ENCODE measurements around the gene TBX18. TPM values are rescaled to one million over a fixed set of nuclear protein-coding genes. Genes with fewer than 3 reads are reported as not detected.
A peak's percentile ranks its signal among the peaks of the same experiment; 100 is the strongest.

The TBX18 gene
- total and polyA plus RNA-seq, 9 of the 15 experiments (the other 6 are each of a cell fraction or from before 2014, with no cell fraction given): 4.0 to 36.1 (median 20.7) TPM

DNA sequence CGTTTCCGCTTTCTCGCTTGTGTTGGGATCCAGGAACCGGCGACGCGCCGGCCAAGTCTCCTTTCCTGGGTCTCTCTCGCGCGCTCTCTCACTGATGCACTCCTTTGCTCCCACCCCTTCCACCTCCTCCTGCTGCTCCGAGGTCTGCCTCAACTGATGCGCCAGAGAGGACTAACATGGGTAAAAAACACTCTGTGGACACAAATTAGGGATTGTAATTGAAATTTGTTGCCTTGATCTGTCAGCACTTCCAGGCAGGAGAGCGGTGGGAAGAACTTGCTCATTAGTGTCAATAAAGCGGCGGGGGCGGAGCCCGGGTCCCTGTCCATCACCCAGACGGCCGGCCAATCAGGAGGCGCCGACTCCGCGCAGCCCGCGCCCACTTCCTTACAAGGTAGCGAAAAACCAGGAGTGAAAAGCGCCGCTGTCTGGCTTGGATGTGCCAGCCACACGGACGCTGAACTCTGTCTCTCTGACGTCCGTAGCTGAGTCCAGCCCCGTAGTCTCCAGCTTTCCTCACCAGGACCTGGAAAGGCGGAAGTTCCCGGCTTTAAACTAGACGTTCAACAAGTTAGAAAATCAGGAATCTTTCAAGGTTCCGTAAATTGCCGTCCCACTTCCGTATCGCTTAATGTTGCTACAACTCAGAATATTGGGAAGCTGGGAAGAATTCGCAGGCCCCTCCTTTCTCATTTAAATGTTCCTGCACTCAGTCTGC is at the start of gene TBX18 (continued):
- TF ChIP-seq, protein P1, sequence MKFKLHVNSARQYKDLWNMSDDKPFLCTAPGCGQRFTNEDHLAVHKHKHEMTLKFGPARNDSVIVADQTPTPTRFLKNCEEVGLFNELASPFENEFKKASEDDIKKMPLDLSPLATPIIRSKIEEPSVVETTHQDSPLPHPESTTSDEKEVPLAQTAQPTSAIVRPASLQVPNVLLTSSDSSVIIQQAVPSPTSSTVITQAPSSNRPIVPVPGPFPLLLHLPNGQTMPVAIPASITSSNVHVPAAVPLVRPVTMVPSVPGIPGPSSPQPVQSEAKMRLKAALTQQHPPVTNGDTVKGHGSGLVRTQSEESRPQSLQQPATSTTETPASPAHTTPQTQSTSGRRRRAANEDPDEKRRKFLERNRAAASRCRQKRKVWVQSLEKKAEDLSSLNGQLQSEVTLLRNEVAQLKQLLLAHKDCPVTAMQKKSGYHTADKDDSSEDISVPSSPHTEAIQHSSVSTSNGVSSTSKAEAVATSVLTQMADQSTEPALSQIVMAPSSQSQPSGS (CRISPR knock-in tag; IDR thresholded peaks at IDR 0.05): no peak
- no peak for TF ChIP-seq RAD51 (IDR thresholded peaks at IDR 0.05; ENCODE audit: borderline replicate concordance, low read depth)
- no peak for TF ChIP-seq ZNF224 (CRISPR knock-in tag; IDR thresholded peaks at IDR 0.05)
- TF ChIP-seq, protein P2, sequence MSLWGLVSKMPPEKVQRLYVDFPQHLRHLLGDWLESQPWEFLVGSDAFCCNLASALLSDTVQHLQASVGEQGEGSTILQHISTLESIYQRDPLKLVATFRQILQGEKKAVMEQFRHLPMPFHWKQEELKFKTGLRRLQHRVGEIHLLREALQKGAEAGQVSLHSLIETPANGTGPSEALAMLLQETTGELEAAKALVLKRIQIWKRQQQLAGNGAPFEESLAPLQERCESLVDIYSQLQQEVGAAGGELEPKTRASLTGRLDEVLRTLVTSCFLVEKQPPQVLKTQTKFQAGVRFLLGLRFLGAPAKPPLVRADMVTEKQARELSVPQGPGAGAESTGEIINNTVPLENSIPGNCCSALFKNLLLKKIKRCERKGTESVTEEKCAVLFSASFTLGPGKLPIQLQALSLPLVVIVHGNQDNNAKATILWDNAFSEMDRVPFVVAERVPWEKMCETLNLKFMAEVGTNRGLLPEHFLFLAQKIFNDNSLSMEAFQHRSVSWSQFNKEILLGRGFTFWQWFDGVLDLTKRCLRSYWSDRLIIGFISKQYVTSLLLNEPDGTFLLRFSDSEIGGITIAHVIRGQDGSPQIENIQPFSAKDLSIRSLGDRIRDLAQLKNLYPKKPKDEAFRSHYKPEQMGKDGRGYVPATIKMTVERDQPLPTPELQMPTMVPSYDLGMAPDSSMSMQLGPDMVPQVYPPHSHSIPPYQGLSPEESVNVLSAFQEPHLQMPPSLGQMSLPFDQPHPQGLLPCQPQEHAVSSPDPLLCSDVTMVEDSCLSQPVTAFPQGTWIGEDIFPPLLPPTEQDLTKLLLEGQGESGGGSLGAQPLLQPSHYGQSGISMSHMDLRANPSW (CRISPR knock-in tag; IDR thresholded peaks at IDR 0.05): no peak
- TF ChIP-seq C11orf30 (IDR thresholded peaks at IDR 0.05; ENCODE audit: low read depth): no peak; the same call in 1 of the 2 replicates
- peak; percentile 47 for TF ChIP-seq EP400 (IDR thresholded peaks at IDR 0.05)
- TF ChIP-seq SP2 (IDR thresholded peaks at IDR 0.05; ENCODE audit: extremely low read depth, low read depth, low read length, poor library complexity, severe bottlenecking): no peak
- TF ChIP-seq, protein P3, sequence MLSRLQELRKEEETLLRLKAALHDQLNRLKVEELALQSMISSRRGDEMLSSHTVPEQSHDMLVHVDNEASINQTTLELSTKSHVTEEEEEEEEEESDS (CRISPR knock-in tag; IDR thresholded peaks at IDR 0.05): no peak
- TF ChIP-seq, protein P4, sequence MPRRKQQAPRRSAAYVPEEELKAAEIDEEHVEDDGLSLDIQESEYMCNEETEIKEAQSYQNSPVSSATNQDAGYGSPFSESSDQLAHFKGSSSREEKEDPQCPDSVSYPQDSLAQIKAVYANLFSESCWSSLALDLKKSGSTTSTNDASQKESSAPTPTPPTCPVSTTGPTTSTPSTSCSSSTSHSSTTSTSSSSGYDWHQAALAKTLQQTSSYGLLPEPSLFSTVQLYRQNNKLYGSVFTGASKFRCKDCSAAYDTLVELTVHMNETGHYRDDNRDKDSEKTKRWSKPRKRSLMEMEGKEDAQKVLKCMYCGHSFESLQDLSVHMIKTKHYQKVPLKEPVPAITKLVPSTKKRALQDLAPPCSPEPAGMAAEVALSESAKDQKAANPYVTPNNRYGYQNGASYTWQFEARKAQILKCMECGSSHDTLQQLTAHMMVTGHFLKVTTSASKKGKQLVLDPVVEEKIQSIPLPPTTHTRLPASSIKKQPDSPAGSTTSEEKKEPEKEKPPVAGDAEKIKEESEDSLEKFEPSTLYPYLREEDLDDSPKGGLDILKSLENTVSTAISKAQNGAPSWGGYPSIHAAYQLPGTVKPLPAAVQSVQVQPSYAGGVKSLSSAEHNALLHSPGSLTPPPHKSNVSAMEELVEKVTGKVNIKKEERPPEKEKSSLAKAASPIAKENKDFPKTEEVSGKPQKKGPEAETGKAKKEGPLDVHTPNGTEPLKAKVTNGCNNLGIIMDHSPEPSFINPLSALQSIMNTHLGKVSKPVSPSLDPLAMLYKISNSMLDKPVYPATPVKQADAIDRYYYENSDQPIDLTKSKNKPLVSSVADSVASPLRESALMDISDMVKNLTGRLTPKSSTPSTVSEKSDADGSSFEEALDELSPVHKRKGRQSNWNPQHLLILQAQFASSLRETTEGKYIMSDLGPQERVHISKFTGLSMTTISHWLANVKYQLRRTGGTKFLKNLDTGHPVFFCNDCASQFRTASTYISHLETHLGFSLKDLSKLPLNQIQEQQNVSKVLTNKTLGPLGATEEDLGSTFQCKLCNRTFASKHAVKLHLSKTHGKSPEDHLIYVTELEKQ (CRISPR knock-in tag; IDR thresholded peaks at IDR 0.05): no peak
- 0 out of 2 replicates have a peak, but pooled peaks have one; percentile 11 for TF ChIP-seq TAF7 (tag; IDR thresholded peaks at IDR 0.05)
- 0 out of 2 replicates have a peak, but pooled peaks have one; percentile 31 for TF ChIP-seq GTF2E2 (tag; IDR thresholded peaks at IDR 0.05)
- TF ChIP-seq, protein P5, sequence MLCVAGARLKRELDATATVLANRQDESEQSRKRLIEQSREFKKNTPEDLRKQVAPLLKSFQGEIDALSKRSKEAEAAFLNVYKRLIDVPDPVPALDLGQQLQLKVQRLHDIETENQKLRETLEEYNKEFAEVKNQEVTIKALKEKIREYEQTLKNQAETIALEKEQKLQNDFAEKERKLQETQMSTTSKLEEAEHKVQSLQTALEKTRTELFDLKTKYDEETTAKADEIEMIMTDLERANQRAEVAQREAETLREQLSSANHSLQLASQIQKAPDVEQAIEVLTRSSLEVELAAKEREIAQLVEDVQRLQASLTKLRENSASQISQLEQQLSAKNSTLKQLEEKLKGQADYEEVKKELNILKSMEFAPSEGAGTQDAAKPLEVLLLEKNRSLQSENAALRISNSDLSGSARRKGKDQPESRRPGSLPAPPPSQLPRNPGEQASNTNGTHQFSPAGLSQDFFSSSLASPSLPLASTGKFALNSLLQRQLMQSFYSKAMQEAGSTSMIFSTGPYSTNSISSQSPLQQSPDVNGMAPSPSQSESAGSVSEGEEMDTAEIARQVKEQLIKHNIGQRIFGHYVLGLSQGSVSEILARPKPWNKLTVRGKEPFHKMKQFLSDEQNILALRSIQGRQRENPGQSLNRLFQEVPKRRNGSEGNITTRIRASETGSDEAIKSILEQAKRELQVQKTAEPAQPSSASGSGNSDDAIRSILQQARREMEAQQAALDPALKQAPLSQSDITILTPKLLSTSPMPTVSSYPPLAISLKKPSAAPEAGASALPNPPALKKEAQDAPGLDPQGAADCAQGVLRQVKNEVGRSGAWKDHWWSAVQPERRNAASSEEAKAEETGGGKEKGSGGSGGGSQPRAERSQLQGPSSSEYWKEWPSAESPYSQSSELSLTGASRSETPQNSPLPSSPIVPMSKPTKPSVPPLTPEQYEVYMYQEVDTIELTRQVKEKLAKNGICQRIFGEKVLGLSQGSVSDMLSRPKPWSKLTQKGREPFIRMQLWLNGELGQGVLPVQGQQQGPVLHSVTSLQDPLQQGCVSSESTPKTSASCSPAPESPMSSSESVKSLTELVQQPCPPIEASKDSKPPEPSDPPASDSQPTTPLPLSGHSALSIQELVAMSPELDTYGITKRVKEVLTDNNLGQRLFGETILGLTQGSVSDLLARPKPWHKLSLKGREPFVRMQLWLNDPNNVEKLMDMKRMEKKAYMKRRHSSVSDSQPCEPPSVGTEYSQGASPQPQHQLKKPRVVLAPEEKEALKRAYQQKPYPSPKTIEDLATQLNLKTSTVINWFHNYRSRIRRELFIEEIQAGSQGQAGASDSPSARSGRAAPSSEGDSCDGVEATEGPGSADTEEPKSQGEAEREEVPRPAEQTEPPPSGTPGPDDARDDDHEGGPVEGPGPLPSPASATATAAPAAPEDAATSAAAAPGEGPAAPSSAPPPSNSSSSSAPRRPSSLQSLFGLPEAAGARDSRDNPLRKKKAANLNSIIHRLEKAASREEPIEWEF (CRISPR knock-in tag; IDR thresholded peaks at IDR 0.05): no peak
- no peak for TF ChIP-seq ZNF696 (CRISPR knock-in tag; conservative IDR thresholded peaks at IDR 0.05)
- no peak for TF ChIP-seq MXI1 (IDR thresholded peaks at IDR 0.05; ENCODE audit: low read depth, low read length)
